Skeletal muscle satellite cell (primary cell): ENCODE results near the gene AKIRIN2. TPM values are rescaled to one million over a fixed set of nuclear protein-coding genes. Genes with fewer than 3 reads are reported as not detected.

Source experiments
- H3K27me3 ChIP-seq: 2 replicates; pipeline ENCODE4 v1.7.0; 2013; ENCODE audit warnings: low read length; ENCODE audit not compliant: control insufficient read depth, insufficient read depth
- H3K36me3 ChIP-seq: 2 replicates; pipeline ENCODE4 v1.7.0; 2013; ENCODE audit warnings: mild to moderate bottlenecking, control low read depth, low read length; ENCODE audit not compliant: insufficient read depth
- H3K4me1 ChIP-seq: 2 replicates; pipeline ENCODE4 v1.7.0; 2013; ENCODE audit warnings: low read length; ENCODE audit not compliant: control insufficient read depth, insufficient read depth
- H3K4me2 ChIP-seq: 2 replicates; pipeline ENCODE4 v1.7.0; 2013; ENCODE audit warnings: mild to moderate bottlenecking, low read length
- H3K4me3 ChIP-seq: 2 replicates; pipeline ENCODE4 v1.7.0; 2013; ENCODE audit warnings: low read length
- H3K9ac ChIP-seq: 2 replicates; pipeline ENCODE4 v1.7.0; 2013; ENCODE audit warnings: mild to moderate bottlenecking, low read depth, low read length, moderate library complexity
- H3K9me3 ChIP-seq: replicated peaks from 2 replicates; pipeline ENCODE4 v1.7.0; 2013; ENCODE audit warnings: mild to moderate bottlenecking, control low read depth, low read length
- total RNA-seq: library from RNA; depleted of rRNA; stranded (reverse); fragments of >200 nt; gene quantifications from 2 replicates; pipeline ENCODE4 v1.2.3, GENCODE V29; 2012; rRNA removed

The AKIRIN2 gene
- total RNA-seq: 15.5 and 17.3 TPM in 2 replicates

DNA sequence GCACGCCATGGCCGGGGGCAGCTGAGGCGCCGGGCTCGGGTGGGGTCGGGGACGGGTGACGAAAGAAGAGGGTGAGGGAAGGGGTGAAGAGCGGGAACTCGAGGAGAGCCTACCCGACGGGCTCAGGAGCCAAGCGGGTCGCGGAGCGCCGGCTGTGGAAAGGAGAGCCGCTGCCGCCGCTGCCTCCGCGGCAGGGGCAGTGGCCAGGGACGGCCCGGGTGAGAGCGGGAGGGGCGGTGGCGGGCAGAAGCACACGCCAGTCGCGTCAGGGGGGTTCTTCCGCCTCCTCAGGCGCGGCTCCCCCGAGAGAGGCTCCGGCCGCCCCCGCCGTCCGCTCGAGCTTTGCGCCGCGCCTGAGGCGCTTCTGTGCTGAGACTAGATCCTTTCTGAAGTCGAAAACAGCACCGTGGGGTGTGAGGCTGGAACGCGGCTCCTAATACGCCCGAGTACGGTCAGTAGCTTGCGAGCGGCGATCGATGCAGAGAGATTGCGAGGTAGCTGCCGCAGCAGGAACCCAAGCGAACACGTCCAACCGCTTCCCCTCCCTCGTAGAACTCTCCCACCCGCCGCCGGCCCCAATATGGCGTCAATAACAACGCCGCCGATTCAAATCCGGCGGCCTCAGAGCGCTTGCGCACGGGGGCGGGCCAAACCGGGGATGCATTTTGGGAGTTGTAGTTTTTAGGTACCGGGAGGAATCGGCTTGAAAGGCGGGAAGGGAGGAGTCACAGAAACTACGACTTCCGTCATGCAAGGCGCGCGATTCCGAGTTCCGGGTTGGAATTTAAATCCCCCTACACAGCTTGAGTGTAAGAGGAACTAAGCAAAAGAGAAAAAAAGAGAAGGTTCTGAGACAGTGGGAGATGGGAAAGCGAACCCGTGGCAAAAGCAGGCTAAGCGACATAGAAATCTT, at the start of gene AKIRIN2:
Gene AKIRIN2 (minus strand): TSS at position 558 of the 913 bp plus-strand sequence. CDS start 549 bp downstream, at position 9.
- Histone ChIP-seq H3K9ac (peak within 1 kb of the TSS; percentile 96), H3K4me2 (peak within 1 kb of the TSS; percentile 92), H3K4me1 (peaks cover 32% of the 10 kb centered on the region), H3K36me3 (peaks cover 2% of the 10 kb centered on the region), H3K4me3 (peak within 1 kb of the TSS; percentile 83), H3K9me3 (no peaks in the 10 kb centered on the region), H3K27me3 (no peaks in the 10 kb centered on the region)

DNA sequence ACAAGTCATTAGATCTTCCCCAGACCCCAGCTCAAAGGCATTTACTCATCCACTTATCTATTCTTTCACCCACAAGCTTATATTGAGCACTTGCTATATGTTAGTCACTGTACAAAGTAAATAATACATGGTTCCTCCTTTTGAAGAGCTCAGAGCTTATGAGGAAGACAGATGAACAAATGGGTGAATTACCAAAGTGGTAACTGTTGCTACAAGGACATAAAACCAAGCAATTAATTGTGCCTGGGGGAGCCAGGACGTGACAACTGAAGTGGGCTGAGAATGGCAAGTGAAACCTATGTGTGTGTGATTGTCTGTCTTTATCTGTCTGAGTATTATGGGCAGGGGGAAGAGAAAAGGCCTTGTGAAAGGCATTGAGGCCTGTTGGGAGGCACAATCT, 45.6 kb upstream of the AKIRIN2 start:
- H3K27me3 ChIP-seq: peaks cover 10% of the 10 kb centered on the region
- H3K4me2 ChIP-seq: no peak overlapping the region
- no peak overlapping the region for H3K9ac ChIP-seq
- no peak overlapping the region for H3K4me3 ChIP-seq
- H3K9me3 ChIP-seq: no peaks in the 10 kb centered on the region
- no peaks in the 10 kb centered on the region for H3K36me3 ChIP-seq
- H3K4me1 ChIP-seq: no peaks in the 10 kb centered on the region

DNA sequence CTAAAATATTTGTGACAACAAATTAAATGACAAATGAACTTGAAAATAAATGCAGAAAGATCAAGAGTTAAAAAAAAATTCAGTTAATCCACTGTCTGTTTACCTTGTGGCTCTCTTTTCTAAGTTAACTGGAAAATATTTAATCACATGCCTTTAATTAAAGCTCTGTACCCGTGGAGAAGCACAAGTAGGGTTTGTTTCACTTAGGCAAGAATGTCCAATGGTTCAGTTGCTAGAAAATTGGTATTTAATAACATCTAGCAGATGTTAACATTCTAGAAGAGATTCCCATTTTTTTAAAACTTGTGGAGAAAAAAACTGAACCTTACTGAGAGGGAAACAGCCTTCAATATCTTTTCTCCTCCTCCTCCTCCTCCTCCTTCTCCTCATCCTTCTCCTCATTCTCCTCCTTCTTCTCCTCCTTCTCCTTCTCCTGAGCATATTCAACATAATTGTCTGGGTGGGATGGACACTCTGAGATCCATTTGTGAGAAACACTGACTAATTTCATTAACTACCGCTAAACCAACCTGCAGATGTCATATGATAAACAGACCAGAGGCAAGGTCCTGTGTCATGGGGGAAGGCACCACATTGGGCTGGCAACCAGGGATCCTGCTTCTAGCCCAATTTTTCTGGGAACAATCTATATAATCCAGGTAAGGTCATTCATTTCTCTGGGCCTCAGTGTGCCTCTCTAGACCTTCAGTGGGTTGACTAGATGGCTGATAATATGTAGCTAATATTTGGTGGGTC, 44.1 kb upstream of the AKIRIN2 start:
- Histone ChIP-seq H3K9ac (no peak overlapping the region), H3K36me3 (no peaks in the 10 kb centered on the region), H3K4me2 (no peak overlapping the region), H3K4me1 (no peaks in the 10 kb centered on the region), H3K27me3 (peaks cover 10% of the 10 kb centered on the region), H3K4me3 (no peak overlapping the region), H3K9me3 (no peaks in the 10 kb centered on the region)

DNA sequence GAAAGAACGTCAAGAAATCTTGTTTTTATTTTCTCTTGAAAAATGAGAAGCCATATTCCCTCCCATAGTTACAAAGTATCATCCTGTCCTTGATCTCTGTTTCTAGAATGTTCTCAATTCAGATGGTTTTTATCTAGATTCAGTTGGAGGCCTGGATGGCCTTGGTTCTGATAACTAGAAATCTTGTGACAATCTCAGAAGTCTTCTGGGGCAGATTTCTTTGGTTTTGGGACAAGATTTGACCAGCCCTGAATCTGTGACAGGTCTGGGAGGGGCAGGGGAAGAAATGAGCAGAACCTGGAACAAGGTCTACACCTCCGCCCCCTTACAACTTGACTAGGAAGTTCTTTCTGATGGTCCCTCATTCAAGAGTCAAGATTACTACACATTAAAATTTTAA, 41.4 kb upstream of the AKIRIN2 start:
- Histone ChIP-seq H3K4me2 (no peak overlapping the region), H3K36me3 (no peaks in the 10 kb centered on the region), H3K4me1 (no peaks in the 10 kb centered on the region), H3K9me3 (no peaks in the 10 kb centered on the region), H3K4me3 (no peak overlapping the region), H3K9ac (no peak overlapping the region), H3K27me3 (peaks cover 10% of the 10 kb centered on the region)

DNA sequence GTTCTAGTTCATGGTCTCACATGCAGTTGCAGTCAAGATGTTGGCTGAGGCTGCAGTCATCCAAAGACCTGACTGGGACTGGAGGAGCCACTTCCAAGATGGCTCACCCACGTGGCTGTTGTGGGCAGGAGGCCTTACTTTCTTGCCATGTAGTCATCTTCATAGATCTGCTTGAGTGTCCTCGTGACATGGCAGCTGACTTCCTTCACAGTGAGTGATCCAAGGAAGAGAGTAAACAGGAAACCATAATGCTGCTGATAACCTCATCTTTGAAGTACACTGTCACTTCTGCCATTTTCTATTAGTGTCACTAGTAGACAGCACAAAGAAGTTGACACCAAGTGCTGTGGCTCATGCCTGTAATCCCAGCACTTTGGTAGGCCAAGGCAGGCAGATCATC, 40.1 kb upstream of the AKIRIN2 start:
- no peaks in the 10 kb centered on the region for H3K9me3 ChIP-seq
- H3K9ac ChIP-seq: no peak overlapping the region
- H3K4me1 ChIP-seq: no peaks in the 10 kb centered on the region
- H3K4me2 ChIP-seq: no peak overlapping the region
- H3K27me3 ChIP-seq: peaks cover 10% of the 10 kb centered on the region
- H3K4me3 ChIP-seq: no peak overlapping the region
- H3K36me3 ChIP-seq: no peaks in the 10 kb centered on the region

DNA sequence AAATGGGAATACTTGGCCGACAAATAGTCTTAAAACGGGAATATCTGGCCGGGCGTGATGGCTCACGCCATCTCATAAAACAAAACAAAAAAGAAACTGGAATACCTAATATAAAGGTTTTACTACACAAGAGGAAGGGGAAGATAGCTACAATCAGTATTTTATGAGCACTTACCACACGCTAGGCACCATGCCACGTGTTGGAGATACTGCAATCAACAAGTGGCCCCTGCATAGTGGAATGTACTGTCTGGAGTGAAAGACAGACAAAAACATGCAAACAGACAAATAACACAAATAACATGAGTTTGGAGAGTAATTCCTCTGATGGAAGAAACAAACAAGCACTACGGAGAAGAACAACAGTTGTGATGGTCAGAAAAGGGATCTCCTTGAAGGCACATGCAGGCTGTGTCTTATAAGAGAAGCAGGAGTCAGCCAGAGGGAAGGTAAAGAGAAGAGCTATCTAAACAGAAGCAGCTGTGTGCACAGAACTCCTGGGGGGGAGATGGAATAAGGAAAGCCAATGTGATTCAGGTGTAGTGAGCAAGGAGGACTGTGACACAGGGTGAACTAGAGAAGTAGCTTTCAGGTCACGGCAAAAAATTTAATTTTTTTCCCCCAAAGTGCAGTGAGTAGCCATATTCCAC, 39.1 kb upstream of the AKIRIN2 start:
- Histone ChIP-seq H3K9ac (no peak overlapping the region), H3K27me3 (peaks cover 10% of the 10 kb centered on the region), H3K36me3 (no peaks in the 10 kb centered on the region), H3K4me2 (no peak overlapping the region), H3K9me3 (no peaks in the 10 kb centered on the region), H3K4me3 (no peak overlapping the region), H3K4me1 (no peaks in the 10 kb centered on the region)

DNA sequence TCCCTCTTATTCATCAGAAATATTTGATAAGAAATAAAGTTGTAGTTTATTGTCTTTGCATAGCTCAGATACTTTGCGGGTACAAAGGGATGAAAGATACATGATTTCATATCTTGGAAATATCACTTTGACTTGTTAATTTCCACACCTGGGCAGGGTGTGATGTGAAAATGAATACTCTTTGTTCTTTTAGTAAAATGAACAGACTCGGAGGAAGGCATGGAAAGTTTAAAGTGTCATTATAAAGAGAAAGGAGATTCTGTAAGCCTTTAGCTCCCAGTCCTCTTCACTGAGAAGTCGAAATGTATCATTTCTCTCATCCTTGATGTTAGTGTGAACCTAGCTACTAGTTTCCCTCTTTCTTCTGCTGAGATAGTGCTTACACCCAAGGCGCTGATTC, 36.7 kb upstream of the AKIRIN2 start:
- Histone ChIP-seq H3K9me3 (no peaks in the 10 kb centered on the region), H3K27me3 (no peaks in the 10 kb centered on the region), H3K9ac (no peak overlapping the region), H3K36me3 (no peaks in the 10 kb centered on the region), H3K4me3 (no peak overlapping the region), H3K4me1 (no peaks in the 10 kb centered on the region), H3K4me2 (no peak overlapping the region)

DNA sequence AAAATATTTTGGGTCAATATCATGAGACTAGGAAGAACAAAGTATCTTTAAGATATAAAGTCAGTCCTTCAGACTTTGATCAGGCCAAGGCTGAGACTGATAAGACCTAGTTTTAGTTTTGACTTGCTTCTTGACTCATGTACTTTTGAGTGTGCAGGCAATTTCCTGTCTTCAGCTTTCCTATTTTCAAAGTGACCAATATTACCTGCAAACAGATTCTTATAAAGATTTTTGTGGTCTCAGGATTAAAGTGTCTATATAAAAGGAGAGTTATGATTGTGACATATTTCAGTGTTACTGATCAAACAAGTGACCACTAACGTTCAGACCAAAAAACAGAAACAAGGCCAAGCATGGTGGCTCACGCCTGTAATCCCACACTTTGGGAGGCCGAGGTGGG, 36.0 kb upstream of the AKIRIN2 start:
- H3K27me3 ChIP-seq: no peaks in the 10 kb centered on the region
- no peaks in the 10 kb centered on the region for H3K36me3 ChIP-seq
- no peaks in the 10 kb centered on the region for H3K9me3 ChIP-seq
- H3K4me3 ChIP-seq: no peak overlapping the region
- H3K9ac ChIP-seq: no peak overlapping the region
- H3K4me1 ChIP-seq: no peaks in the 10 kb centered on the region
- no peak overlapping the region for H3K4me2 ChIP-seq

DNA sequence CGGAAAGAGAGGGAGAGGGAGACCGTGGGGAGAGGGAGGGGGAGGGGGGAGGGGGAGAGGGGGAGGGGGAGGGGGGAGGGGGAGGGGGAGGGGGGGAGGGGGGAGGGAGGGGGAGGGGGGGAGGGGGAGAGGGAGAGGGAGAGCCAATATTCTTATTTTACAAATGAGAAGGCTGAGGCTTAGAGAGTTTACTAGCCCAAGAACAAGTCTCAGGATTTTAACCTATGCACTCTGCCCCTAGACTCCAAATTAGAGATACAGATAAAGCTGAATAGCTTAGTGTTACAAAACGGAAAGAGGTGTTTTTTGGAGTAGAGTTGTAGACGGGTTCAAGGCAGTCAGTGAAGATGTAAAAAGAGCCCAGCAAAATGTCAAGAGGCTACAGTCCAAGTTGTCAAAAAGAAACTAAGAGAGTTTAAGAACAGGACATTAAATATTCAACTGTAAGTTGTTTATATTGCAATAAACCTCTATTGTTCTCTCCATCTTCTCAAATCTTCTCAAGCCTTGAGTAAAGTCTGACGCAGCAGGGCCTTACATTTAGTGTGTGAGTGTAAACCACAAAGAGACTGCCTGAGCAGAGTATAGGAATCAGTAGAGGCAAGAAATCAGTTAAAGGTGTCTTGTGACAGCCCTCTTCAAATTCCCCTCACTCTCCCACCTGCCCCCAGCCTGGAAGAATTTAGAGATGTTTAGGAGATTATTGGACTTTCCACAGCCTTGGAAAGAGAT, 34.9 kb upstream of the AKIRIN2 start:
- Histone ChIP-seq H3K9me3 (no peaks in the 10 kb centered on the region), H3K4me3 (no peak overlapping the region), H3K36me3 (no peaks in the 10 kb centered on the region), H3K27me3 (no peaks in the 10 kb centered on the region), H3K4me1 (peaks cover 8% of the 10 kb centered on the region), H3K4me2 (no peak overlapping the region), H3K9ac (no peak overlapping the region)

DNA sequence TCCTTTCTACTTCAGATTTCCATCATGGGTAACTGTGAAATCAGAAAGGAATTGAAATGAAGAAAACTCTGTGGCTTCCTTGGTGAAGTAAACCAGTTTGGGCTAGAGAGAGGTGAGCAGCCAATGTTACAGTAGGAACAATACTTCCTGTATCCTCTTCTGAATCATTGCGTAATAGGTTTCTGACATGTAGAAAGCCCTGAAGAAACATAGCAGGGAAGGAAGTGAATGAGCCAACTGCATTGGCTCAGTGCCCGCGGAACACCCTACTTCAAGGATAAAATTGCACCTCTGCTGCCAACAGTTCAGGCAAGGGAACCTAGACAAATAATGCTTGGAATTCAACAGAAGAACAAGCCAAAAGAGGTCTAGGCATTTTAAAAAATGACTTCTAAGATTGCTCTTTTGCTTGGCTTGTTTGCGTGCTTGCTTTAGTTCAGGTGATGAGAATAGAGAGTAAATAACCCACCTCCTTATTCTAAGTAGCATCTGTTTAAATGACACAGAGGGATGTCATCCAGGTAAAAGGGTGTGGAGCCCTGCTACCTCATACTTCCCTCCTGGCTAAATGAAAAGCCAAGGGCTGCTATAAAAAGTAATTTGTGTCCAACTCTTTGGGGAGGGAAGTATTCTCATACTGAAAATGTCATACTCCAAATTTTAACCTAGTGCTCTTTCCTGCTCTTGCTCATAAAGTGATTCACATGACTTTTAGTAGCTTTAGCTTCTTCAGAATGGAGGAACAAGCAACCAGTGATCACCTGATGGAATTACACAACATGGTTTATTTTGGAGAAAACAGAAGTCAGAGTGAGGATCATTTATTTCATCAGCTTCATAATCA, 30.0 kb upstream of the AKIRIN2 start:
- H3K4me1 ChIP-seq: peaks cover 29% of the 10 kb centered on the region
- H3K36me3 ChIP-seq: no peaks in the 10 kb centered on the region
- no peaks in the 10 kb centered on the region for H3K27me3 ChIP-seq
- H3K4me3 ChIP-seq: peak overlapping the region; percentile 19
- no peaks in the 10 kb centered on the region for H3K9me3 ChIP-seq
- H3K9ac ChIP-seq: peak overlapping the region; percentile 37
- H3K4me2 ChIP-seq: peak overlapping the region; percentile 73
